B cell (primary cell): Measurements from ENCODE around the gene C1orf35.

Experiments
- CTCF ChIP-seq: fragments of 200-600 bp; IDR thresholded peaks from one replicate; pipeline ENCODE4 v1.8.0; 2022; ENCODE audit warnings: antibody characterized with exemption, mild to moderate bottlenecking
- EZH2 ChIP-seq: IDR thresholded peaks from 2 replicates; pipeline ENCODE4 v1.6.1; 2012; ENCODE audit warnings: borderline replicate concordance, low read depth, mild to moderate bottlenecking, moderate library complexity, low read length; ENCODE audit not compliant: insufficient read depth, poor library complexity, severe bottlenecking

- TF ChIP-seq EZH2 (no peak), CTCF (no peak)
These were observed 40.9 kb downstream of the C1orf35 start for GRCh38 chr1:228062085-228062791.
